ENCODE data around the gene PRPF19.

The PRPF19 gene

DNA sequence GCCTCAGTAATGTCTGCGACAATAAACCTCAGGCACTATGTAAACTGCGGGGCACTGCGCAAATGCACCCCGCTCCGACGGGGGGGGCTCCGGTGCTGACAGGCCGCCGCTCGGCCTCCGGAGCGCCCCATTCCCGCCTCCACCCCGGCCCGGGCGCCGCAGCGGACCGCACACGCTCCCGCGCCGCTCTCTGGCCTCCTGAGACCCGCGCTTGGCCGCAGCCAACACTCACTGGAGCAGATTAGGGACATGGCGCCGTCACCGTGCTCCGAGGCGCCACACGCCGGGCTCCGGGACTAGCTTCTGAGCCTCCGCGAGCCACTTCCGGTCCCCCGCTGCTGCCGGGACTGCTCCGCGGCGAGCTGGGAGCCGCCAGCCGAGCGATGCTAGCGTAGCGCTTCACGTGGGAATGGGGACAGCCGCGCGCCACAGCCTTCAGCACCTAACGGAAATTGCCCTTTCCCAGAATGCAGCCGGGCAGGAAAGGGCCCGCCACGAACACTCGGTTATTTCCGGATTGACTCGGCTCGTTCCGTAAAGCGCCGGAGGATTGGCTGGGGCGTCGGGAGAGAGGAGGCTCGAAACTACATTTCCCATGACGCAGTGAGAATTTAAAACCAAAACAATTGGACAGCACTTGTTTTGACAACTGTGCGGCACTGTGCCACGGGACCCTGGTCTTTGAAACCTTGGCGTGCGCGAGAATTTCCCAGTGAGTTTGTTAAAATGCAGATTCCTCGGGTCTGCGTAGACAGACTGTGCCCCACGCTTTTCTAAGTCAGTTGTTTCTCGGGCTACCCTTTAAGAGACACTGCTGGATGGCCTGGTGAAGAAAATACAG, at the start of gene PRPF19:
TSS of gene PRPF19 (minus strand) at position 454 of the 841 bp plus-strand sequence. CDS start at position 251, 203 bp downstream.
- Histone ChIP-seq H3K4me1 (ENCODE audit: control insufficient read depth, low read length) (peaks cover 42% of the 10 kb centered on the region), H3K9me3 (ENCODE audit: control insufficient read depth, insufficient read depth, low read length) (peaks cover 11% of the 10 kb centered on the region), H3K4me2 (ENCODE audit: low read length) (peak within 1 kb of the TSS; percentile 91), H3K79me2 (ENCODE audit: control insufficient read depth, low read length) (peaks cover 42% of the 10 kb centered on the region), H3K36me3 (ENCODE audit: control insufficient read depth, low read length) (peaks cover 54% of the 10 kb centered on the region), H3F3A (ENCODE audit: control insufficient read depth, insufficient read depth) (peaks cover 12% of the 10 kb centered on the region), H3K27ac (ENCODE audit: low read depth, low read length) (peak within 1 kb of the TSS; percentile 89), H3K27me3 (ENCODE audit: control insufficient read depth, low read length) (no peaks in the 10 kb centered on the region), H3K9me2 (replicated peaks; ENCODE audit: control insufficient read depth, low read length) (no peaks in the 10 kb centered on the region), H4K20me1 (ENCODE audit: control insufficient read depth, insufficient read depth, low read depth, low read length) (peaks cover 11% of the 10 kb centered on the region), H3K4me3 (ENCODE audit: low read length) (peak within 1 kb of the TSS; percentile 86)
- no peak for TF ChIP-seq EZH2phosphoT487 (IDR thresholded peaks at IDR 0.05; ENCODE audit: borderline replicate concordance, low read length)
- TF ChIP-seq, protein P1, sequence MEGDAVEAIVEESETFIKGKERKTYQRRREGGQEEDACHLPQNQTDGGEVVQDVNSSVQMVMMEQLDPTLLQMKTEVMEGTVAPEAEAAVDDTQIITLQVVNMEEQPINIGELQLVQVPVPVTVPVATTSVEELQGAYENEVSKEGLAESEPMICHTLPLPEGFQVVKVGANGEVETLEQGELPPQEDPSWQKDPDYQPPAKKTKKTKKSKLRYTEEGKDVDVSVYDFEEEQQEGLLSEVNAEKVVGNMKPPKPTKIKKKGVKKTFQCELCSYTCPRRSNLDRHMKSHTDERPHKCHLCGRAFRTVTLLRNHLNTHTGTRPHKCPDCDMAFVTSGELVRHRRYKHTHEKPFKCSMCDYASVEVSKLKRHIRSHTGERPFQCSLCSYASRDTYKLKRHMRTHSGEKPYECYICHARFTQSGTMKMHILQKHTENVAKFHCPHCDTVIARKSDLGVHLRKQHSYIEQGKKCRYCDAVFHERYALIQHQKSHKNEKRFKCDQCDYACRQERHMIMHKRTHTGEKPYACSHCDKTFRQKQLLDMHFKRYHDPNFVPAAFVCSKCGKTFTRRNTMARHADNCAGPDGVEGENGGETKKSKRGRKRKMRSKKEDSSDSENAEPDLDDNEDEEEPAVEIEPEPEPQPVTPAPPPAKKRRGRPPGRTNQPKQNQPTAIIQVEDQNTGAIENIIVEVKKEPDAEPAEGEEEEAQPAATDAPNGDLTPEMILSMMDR (IDR thresholded peaks at IDR 0.05; ENCODE audit: low read depth, low read length, poor library complexity, severe bottlenecking), result peak; percentile 9

DNA sequence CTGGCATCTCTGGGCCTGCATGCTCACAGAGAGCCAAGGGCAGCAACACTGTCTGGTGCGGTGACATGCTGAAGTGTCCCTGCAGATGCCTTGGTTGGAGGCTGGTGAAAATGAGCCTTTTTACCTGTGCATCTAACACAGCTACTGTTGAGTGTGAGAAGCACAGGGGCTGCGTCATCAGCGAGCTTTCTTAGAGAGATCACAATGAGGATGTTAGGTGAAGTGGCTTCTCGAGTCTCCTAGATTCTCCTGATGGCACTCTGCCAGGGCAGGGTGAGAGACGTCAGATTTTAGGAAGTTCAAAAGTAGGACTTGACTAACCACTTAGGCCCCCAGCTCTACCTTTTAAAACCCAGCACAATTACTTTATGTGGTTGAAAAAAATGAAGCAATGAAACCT, 49.2 kb upstream of the PRPF19 start:
- Histone ChIP-seq H3K79me2 (ENCODE audit: control insufficient read depth, low read length) (peaks cover 13% of the 10 kb centered on the region), H3K4me3 (ENCODE audit: low read length) (no peak overlapping the region), H3K4me2 (ENCODE audit: low read length) (no peak overlapping the region), H3K9me3 (ENCODE audit: control insufficient read depth, insufficient read depth, low read length) (no peaks in the 10 kb centered on the region), H3K27me3 (ENCODE audit: control insufficient read depth, low read length) (no peaks in the 10 kb centered on the region), H3K36me3 (ENCODE audit: control insufficient read depth, low read length) (peaks cover 3% of the 10 kb centered on the region; the same call in 1 of the 2 replicates), H3K27ac (ENCODE audit: low read depth, low read length) (no peak overlapping the region), H3F3A (ENCODE audit: control insufficient read depth, insufficient read depth) (peaks cover 3% of the 10 kb centered on the region; the same call in 1 of the 2 replicates), H3K9me2 (replicated peaks; ENCODE audit: control insufficient read depth, low read length) (no peaks in the 10 kb centered on the region), H4K20me1 (ENCODE audit: control insufficient read depth, insufficient read depth, low read depth, low read length) (no peaks in the 10 kb centered on the region), H3K4me1 (ENCODE audit: control insufficient read depth, low read length) (peaks cover 42% of the 10 kb centered on the region)
- TF ChIP-seq, protein P1 (IDR thresholded peaks at IDR 0.05; ENCODE audit: low read depth, low read length, poor library complexity, severe bottlenecking), result no peak
- no peak for TF ChIP-seq EZH2phosphoT487 (IDR thresholded peaks at IDR 0.05; ENCODE audit: borderline replicate concordance, low read length)

DNA sequence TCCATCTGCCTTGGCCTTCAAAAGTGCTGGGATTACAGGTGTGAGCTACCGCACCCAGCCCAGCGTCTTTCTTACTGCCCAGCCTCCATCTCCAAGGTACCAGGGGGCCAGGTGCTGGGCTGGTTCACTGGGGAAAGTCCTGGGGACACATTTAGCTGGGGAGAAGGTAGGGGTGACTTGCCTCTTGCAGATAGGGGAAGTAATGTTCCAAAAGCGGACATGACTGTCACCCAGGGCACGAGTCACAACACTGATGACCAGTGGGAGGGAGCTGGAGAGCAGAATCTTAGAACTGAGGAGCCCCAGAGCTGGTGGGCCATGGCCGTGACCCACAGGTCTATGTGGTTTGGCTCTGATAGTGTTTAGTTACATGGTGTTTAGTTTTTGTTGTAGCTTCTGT, 48.0 kb upstream of the PRPF19 start:
- no peaks in the 10 kb centered on the region for H3K9me2 ChIP-seq (replicated peaks; ENCODE audit: control insufficient read depth, low read length)
- no peak for TF ChIP-seq EZH2phosphoT487 (IDR thresholded peaks at IDR 0.05; ENCODE audit: borderline replicate concordance, low read length)
- TF ChIP-seq, protein P1 (IDR thresholded peaks at IDR 0.05; ENCODE audit: low read depth, low read length, poor library complexity, severe bottlenecking), result no peak
- no peaks in the 10 kb centered on the region for H3K27me3 ChIP-seq (ENCODE audit: control insufficient read depth, low read length)
- H3K4me2 ChIP-seq (ENCODE audit: low read length), result peak overlapping the region; percentile 99
- H3F3A ChIP-seq (ENCODE audit: control insufficient read depth, insufficient read depth), result peaks cover 6% of the 10 kb centered on the region; the same call in 1 of the 2 replicates
- peaks cover 50% of the 10 kb centered on the region for H3K4me1 ChIP-seq (ENCODE audit: control insufficient read depth, low read length)
- H3K9me3 ChIP-seq (ENCODE audit: control insufficient read depth, insufficient read depth, low read length), result no peaks in the 10 kb centered on the region
- H3K4me3 ChIP-seq (ENCODE audit: low read length), result peak overlapping the region; percentile 37
- H3K79me2 ChIP-seq (ENCODE audit: control insufficient read depth, low read length), result peaks cover 25% of the 10 kb centered on the region
- peak overlapping the region; percentile 91; the same call in 1 of the 2 replicates for H3K27ac ChIP-seq (ENCODE audit: low read depth, low read length)
- H3K36me3 ChIP-seq (ENCODE audit: control insufficient read depth, low read length), result peaks cover 7% of the 10 kb centered on the region; the same call in 1 of the 2 replicates
- no peaks in the 10 kb centered on the region for H4K20me1 ChIP-seq (ENCODE audit: control insufficient read depth, insufficient read depth, low read depth, low read length)
